NCI-H748 treated with DMSO at 0.1 percent for 48 hours (cell line): Measurements from ENCODE around the gene ATP6V0A1.
"Not testable (repeated sequence)": the region's sequence is repeated elsewhere in the genome, so short reads cannot be mapped to it uniquely, and the experiment has no call there.

Source experiments
- DNase-seq: peaks from one replicate; lab custom pipeline; 2025; lab: John Stamatoyannopoulos, UW

Gene ATP6V0A1

GRCh38 chr17:42541041-42541833 lies 82.6 kb downstream of the ATP6V0A1 start:
- DNase-seq = no peak

GRCh38 chr17:42543190-42544079 lies 84.8 kb downstream of the ATP6V0A1 start:
- no peak for DNase-seq

GRCh38 chr17:42544874-42545283 lies 86.2 kb downstream of the ATP6V0A1 start:
- DNase-seq = no peak

- not testable (repeated sequence) for DNase-seq
Observed at GRCh38 chr17:42545755-42546505, 87.3 kb downstream of the ATP6V0A1 start.

GRCh38 chr17:42547001-42547461 lies 88.4 kb downstream of the ATP6V0A1 start:
- DNase-seq = no peak

GRCh38 chr17:42547698-42548069 lies 89.0 kb downstream of the ATP6V0A1 start:
- no peak for DNase-seq

- peak; percentile 82 for DNase-seq
Observed at GRCh38 chr17:42548070-42548837, 89.6 kb downstream of the ATP6V0A1 start.

GRCh38 chr17:42548993-42549755 lies 90.5 kb downstream of the ATP6V0A1 start:
- no peak for DNase-seq

GRCh38 chr17:42552736-42553135 lies 94.1 kb downstream of the ATP6V0A1 start, which contains the start of gene HSD17B1:
Gene HSD17B1, plus strand, starts transcription at chr17:42552923. Its CDS starts 11 bp downstream, at chr17:42552934.
- not testable (repeated sequence) for DNase-seq

- no peak for DNase-seq
Observed at GRCh38 chr17:42553161-42553818, 94.6 kb downstream of the ATP6V0A1 start.

GRCh38 chr17:42553866-42554249 lies 95.2 kb downstream of the ATP6V0A1 start:
- no peak for DNase-seq

GRCh38 chr17:42554250-42555121 lies 95.8 kb downstream of the ATP6V0A1 start:
- DNase-seq = peak; percentile 70

GRCh38 chr17:42555122-42555622 lies 96.5 kb downstream of the ATP6V0A1 start:
- no peak for DNase-seq

- DNase-seq = not testable (repeated sequence)
Observed at GRCh38 chr17:42555961-42556617, 97.4 kb downstream of the ATP6V0A1 start.

- no peak for DNase-seq
Observed at GRCh38 chr17:42559075-42559474, 100.4 kb downstream of the ATP6V0A1 start.

GRCh38 chr17:42560246-42560645 lies 101.6 kb downstream of the ATP6V0A1 start:
- DNase-seq = no peak

- DNase-seq = peak; percentile 87
Observed at GRCh38 chr17:42561897-42562387, 103.3 kb downstream of the ATP6V0A1 start, which contains the start of gene COASY. Gene COASY, plus strand, starts transcription at chr17:42562148. Its CDS starts 475 bp downstream, at chr17:42562623.
